ENCODE data around the gene GPC5.

DNA sequence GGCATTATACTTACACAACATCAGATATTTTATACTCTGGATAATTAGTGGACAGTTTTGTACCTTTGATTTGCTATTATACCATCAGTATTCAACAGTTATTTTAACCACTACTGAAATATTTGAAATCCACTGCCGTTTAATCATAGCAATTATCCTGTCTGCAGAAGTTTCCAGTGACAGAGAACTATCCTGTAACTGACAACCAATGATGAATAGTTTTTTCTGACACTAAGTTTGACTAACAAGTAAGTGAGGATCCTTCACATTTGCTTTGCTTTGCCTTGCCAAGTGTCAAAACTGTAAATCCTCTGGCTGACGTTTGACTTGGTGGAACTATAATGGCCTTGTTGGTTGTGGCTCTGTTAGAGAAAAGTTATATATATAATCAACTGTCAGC is 410.7 kb downstream of the GPC5 start:
- TF ChIP-seq, protein P1, sequence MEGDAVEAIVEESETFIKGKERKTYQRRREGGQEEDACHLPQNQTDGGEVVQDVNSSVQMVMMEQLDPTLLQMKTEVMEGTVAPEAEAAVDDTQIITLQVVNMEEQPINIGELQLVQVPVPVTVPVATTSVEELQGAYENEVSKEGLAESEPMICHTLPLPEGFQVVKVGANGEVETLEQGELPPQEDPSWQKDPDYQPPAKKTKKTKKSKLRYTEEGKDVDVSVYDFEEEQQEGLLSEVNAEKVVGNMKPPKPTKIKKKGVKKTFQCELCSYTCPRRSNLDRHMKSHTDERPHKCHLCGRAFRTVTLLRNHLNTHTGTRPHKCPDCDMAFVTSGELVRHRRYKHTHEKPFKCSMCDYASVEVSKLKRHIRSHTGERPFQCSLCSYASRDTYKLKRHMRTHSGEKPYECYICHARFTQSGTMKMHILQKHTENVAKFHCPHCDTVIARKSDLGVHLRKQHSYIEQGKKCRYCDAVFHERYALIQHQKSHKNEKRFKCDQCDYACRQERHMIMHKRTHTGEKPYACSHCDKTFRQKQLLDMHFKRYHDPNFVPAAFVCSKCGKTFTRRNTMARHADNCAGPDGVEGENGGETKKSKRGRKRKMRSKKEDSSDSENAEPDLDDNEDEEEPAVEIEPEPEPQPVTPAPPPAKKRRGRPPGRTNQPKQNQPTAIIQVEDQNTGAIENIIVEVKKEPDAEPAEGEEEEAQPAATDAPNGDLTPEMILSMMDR (IDR thresholded peaks at IDR 0.05 in 8 of 11, conservative IDR thresholded peaks at IDR 0.05 in 3 of 11), result no peak
- no peak for TF ChIP-seq POLR2A (IDR thresholded peaks at IDR 0.05)

All from spleen (tissue), 7 donors.